BLaER1 (cell line): ENCODE data around the gene COLQ.

Source experiments
- H3K27ac ChIP-seq: shearing (Covaris generic); formaldehyde crosslinking; 2 replicates; pipeline ENCODE4 v1.8.1; 2022
- H3K27me3 ChIP-seq: shearing (Covaris generic); formaldehyde crosslinking; 2 replicates; pipeline ENCODE4 v1.8.1; 2022
- H3K36me3 ChIP-seq: shearing (Covaris generic); formaldehyde crosslinking; 2 replicates; pipeline ENCODE4 v1.8.1; 2022
- H3K4me1 ChIP-seq: shearing (Covaris generic); formaldehyde crosslinking; 2 replicates; pipeline ENCODE4 v1.8.1; 2022
- H3K4me2 ChIP-seq: shearing (Covaris generic); formaldehyde crosslinking; 2 replicates; pipeline ENCODE4 v1.8.1; 2022
- H3K4me3 ChIP-seq: shearing (Covaris generic); formaldehyde crosslinking; 2 replicates; pipeline ENCODE4 v1.8.1; 2022
- H3K9ac ChIP-seq: shearing (Covaris generic); formaldehyde crosslinking; 2 replicates; pipeline ENCODE4 v1.8.1; 2022
- H3K9me3 ChIP-seq: shearing (Covaris generic); formaldehyde crosslinking; 2 replicates; pipeline ENCODE4 v1.8.1; 2022
- H4K20me1 ChIP-seq: shearing (Covaris generic); formaldehyde crosslinking; 2 replicates; pipeline ENCODE4 v1.8.1; 2022
- Cebpa-rat ChIP-seq: shearing (Covaris generic); IDR thresholded peaks from 2 replicates; pipeline ENCODE4 v1.8.1; 2022

The COLQ gene

GRCh38 chr3:15451216-15452113 lies 70.0 kb downstream of the COLQ start:
- TF ChIP-seq Cebpa-rat: no peak
- H3K4me1 ChIP-seq: peaks cover 17% of the 10 kb centered on the region
- H3K36me3 ChIP-seq: peaks cover 10% of the 10 kb centered on the region; the same call in 1 of the 2 replicates
- no peak overlapping the region for H3K4me2 ChIP-seq
- no peak overlapping the region for H3K27ac ChIP-seq
- H3K27me3 ChIP-seq: no peaks in the 10 kb centered on the region
- no peaks in the 10 kb centered on the region for H4K20me1 ChIP-seq
- no peak overlapping the region for H3K4me3 ChIP-seq
- no peaks in the 10 kb centered on the region for H3K9me3 ChIP-seq
- H3K9ac ChIP-seq: no peak overlapping the region

GRCh38 chr3:15450438-15451215 lies 70.9 kb downstream of the COLQ start:
- no peaks in the 10 kb centered on the region for H4K20me1 ChIP-seq
- H3K4me1 ChIP-seq: peaks cover 17% of the 10 kb centered on the region
- no peak overlapping the region for H3K4me3 ChIP-seq
- H3K36me3 ChIP-seq: peaks cover 10% of the 10 kb centered on the region; the same call in 1 of the 2 replicates
- H3K27ac ChIP-seq: no peak overlapping the region
- no peak for TF ChIP-seq Cebpa-rat
- H3K4me2 ChIP-seq: no peak overlapping the region
- H3K9me3 ChIP-seq: no peaks in the 10 kb centered on the region
- H3K9ac ChIP-seq: no peak overlapping the region
- H3K27me3 ChIP-seq: no peaks in the 10 kb centered on the region

- Histone ChIP-seq H3K4me3 (no peak overlapping the region), H3K36me3 (peaks cover 16% of the 10 kb centered on the region; the same call in 1 of the 2 replicates), H3K9me3 (no peaks in the 10 kb centered on the region), H3K27me3 (no peaks in the 10 kb centered on the region), H3K4me2 (no peak overlapping the region), H4K20me1 (no peaks in the 10 kb centered on the region), H3K9ac (no peak overlapping the region), H3K27ac (no peak overlapping the region), H3K4me1 (peaks cover 17% of the 10 kb centered on the region)
- TF ChIP-seq Cebpa-rat: no peak
Observed at GRCh38 chr3:15449489-15450224, 71.8 kb downstream of the COLQ start.

GRCh38 chr3:15443826-15444524 lies 77.5 kb downstream of the COLQ start:
- Histone ChIP-seq H3K27ac (no peak overlapping the region), H3K4me3 (no peak overlapping the region), H3K9me3 (no peaks in the 10 kb centered on the region), H3K4me2 (no peak overlapping the region), H3K27me3 (no peaks in the 10 kb centered on the region), H3K4me1 (no peaks in the 10 kb centered on the region), H3K9ac (no peak overlapping the region), H3K36me3 (peaks cover 61% of the 10 kb centered on the region), H4K20me1 (no peaks in the 10 kb centered on the region)
- TF ChIP-seq Cebpa-rat: no peak

GRCh38 chr3:15440891-15441290 lies 80.6 kb downstream of the COLQ start:
- TF ChIP-seq Cebpa-rat: no peak
- no peak overlapping the region for H3K4me3 ChIP-seq
- H3K36me3 ChIP-seq: peaks cover 92% of the 10 kb centered on the region

GRCh38 chr3:15439476-15439875 lies 82.0 kb downstream of the COLQ start:
- Histone ChIP-seq H3K27me3 (no peaks in the 10 kb centered on the region), H3K9ac (no peak overlapping the region), H3K36me3 (peaks cover 97% of the 10 kb centered on the region), H4K20me1 (peaks cover 38% of the 10 kb centered on the region), H3K4me3 (no peak overlapping the region), H3K4me1 (no peaks in the 10 kb centered on the region), H3K27ac (no peak overlapping the region), H3K9me3 (no peaks in the 10 kb centered on the region), H3K4me2 (no peak overlapping the region)
- TF ChIP-seq Cebpa-rat: no peak

More at GRCh38 chr3:15440891-15441290, 80.6 kb downstream of the COLQ start:
- no peaks in the 10 kb centered on the region for H3K4me1 ChIP-seq
- H3K9ac ChIP-seq: no peak overlapping the region
- H3K27me3 ChIP-seq: no peaks in the 10 kb centered on the region
- no peaks in the 10 kb centered on the region for H3K9me3 ChIP-seq
- H3K27ac ChIP-seq: no peak overlapping the region
- H3K4me2 ChIP-seq: no peak overlapping the region
- peaks cover 24% of the 10 kb centered on the region for H4K20me1 ChIP-seq

- Histone ChIP-seq H3K9me3 (no peaks in the 10 kb centered on the region), H3K4me3 (no peak overlapping the region), H3K27me3 (no peaks in the 10 kb centered on the region), H3K27ac (no peak overlapping the region), H3K36me3 (peaks cover 97% of the 10 kb centered on the region), H4K20me1 (peaks cover 43% of the 10 kb centered on the region), H3K4me1 (no peaks in the 10 kb centered on the region), H3K4me2 (no peak overlapping the region), H3K9ac (no peak overlapping the region)
- no peak for TF ChIP-seq Cebpa-rat
Observed at GRCh38 chr3:15438983-15439382, 82.5 kb downstream of the COLQ start.

- H3K4me1 ChIP-seq: no peaks in the 10 kb centered on the region
- H3K9ac ChIP-seq: no peak overlapping the region
- H3K9me3 ChIP-seq: no peaks in the 10 kb centered on the region
- H3K27me3 ChIP-seq: no peaks in the 10 kb centered on the region
- no peak overlapping the region for H3K27ac ChIP-seq
- H3K4me3 ChIP-seq: no peak overlapping the region
- H4K20me1 ChIP-seq: peaks cover 67% of the 10 kb centered on the region
- TF ChIP-seq Cebpa-rat: no peak
- peaks cover 97% of the 10 kb centered on the region for H3K36me3 ChIP-seq
- no peak overlapping the region for H3K4me2 ChIP-seq
Observed at GRCh38 chr3:15436246-15436645, 85.3 kb downstream of the COLQ start.

GRCh38 chr3:15434756-15435155 lies 86.8 kb downstream of the COLQ start:
- H3K4me3 ChIP-seq: no peak overlapping the region
- peaks cover 95% of the 10 kb centered on the region for H3K36me3 ChIP-seq
- H3K27ac ChIP-seq: no peak overlapping the region
- H3K9ac ChIP-seq: no peak overlapping the region
- H3K27me3 ChIP-seq: no peaks in the 10 kb centered on the region
- no peaks in the 10 kb centered on the region for H3K9me3 ChIP-seq
- TF ChIP-seq Cebpa-rat: no peak
- H3K4me1 ChIP-seq: peaks cover 7% of the 10 kb centered on the region; the same call in 1 of the 2 replicates
- H4K20me1 ChIP-seq: peaks cover 82% of the 10 kb centered on the region
- H3K4me2 ChIP-seq: no peak overlapping the region
